K562 treated with DMSO at 1 percent for 4 hours (cell line): ENCODE measurements around the gene PIGH. TPM values are rescaled to one million over a fixed set of nuclear protein-coding genes. Genes with fewer than 3 reads are reported as not detected.

Experiments
- total RNA-seq: library from RNA; unstranded; fragments of 300-600 nt; gene quantifications from 2 replicates; pipeline ENCODE4 v1.2.3, GENCODE V29; 2022; ENCODE audit not compliant: insufficient read depth

The PIGH gene, protein sequence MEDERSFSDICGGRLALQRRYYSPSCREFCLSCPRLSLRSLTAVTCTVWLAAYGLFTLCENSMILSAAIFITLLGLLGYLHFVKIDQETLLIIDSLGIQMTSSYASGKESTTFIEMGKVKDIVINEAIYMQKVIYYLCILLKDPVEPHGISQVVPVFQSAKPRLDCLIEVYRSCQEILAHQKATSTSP
- total RNA-seq, result 26.7 and 44.4 TPM in 2 replicates

DNA sequence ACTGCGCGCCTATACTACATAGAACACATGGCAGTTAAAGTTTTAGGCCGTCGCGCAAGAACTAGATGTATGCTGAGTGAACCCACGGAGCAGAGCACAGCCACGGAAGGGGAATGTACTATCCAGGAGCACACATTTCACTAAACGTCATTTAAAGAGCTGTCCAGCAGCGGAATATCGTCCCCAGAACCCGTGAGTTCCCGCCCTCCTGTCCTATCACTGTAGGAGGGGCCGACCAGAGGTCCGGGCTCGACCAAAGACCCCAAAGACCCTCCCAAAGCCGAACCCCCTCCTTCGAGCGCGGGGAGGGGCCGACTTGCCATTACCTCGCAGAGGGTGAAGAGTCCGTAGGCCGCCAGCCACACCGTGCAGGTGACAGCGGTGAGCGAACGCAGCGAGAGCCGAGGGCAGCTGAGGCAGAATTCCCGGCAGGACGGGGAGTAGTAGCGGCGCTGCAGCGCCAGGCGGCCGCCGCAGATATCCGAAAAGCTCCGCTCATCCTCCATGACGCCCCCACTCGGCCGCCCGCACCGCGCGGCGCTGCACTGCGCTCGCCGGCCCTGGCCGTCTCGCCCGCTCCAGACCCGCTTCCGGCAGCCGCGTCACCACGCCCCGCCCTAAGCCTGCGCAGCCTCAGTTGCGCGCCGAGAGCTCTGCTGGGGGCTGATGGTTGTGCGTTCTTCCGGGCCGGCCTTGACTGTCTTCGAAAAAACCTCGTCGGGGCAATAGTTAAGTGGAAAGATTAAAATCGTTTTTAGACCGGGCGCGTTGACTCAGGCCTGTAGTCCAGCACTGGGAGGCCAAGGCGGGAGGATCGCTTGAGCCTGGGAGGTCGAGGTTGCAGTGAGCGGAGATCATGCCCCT lies at the start of gene PIGH:
Gene PIGH, minus strand, starts transcription at position 571 of the 864 bp plus-strand sequence. Its CDS starts 65 bp downstream, at position 506.

DNA sequence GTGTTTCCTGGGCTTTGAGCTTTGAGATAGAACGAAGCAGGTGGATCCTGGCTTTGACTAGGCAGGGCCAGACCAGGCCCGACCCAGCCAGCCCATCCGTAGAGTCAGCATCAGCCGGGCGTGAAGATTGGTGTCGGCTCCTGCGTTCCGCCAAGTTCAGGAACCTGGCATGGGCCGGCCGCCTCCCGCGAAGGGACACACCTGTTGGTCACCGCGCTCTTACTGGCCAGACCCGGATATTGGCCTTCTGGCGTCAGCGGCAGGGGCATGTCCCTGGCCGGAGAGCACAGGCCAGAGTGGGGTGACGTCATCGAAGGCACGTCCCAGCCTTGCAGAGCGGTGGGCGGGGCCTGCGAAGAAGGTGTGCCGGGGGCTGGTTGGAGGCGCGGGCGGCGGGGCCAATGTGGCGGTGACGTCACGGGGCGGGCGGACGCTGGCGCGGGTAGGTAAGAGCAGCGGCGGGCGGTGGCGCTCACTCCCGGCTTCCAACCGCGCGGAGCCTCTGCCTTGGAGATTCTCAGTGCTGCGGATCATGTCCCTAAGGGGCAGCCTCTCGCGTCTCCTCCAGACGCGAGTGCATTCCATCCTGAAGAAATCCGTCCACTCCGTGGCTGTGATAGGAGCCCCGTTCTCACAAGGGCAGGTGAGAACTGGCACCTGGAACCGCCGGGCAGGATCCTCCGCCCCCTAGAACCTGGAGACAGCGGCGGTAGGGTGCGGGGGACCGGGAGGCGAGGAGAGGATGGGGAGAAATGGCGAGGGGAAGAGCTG lies 19.6 kb upstream of the PIGH start, which contains the start of gene ARG2:
Gene ARG2, plus strand, starts transcription at position 475 of the 771 bp plus-strand sequence. Its CDS starts 58 bp downstream, at position 533.

Other genes starting within 250 kb of the PIGH start
- 37.8 and 44.4 TPM in 2 replicates for gene ATP6V1D, start 240.5 kb downstream of the PIGH start, total RNA-seq
- 59.5 and 79.1 TPM in 2 replicates for gene EIF2S1, start 239.9 kb downstream of the PIGH start, total RNA-seq
- not detected in 2 replicates for gene PLEK2, start 188.1 kb downstream of the PIGH start, total RNA-seq
- gene TMEM229B, start 111.5 kb downstream of the PIGH start, total RNA-seq, result not detected in 2 replicates
- 1.5 and 2.2 TPM in 2 replicates for gene PLEKHH1, start 67.0 kb downstream of the PIGH start, total RNA-seq
- 36.8 and 44.2 TPM in 2 replicates for gene ARG2, start 19.7 kb upstream of the PIGH start, total RNA-seq
- 48.8 and 50.9 TPM in 2 replicates for gene VTI1B, start 74.4 kb upstream of the PIGH start, total RNA-seq
- gene RDH11, start 95.5 kb upstream of the PIGH start, total RNA-seq, result 30.4 and 54.0 TPM in 2 replicates
- not detected in 2 replicates for gene RDH12, start 101.6 kb upstream of the PIGH start, total RNA-seq
- gene ZFYVE26, start 216.3 kb upstream of the PIGH start, total RNA-seq, result 5.3 and 6.4 TPM in 2 replicates
- gene RAD51B, start 219.5 kb upstream of the PIGH start, total RNA-seq, result 2.3 and 5.5 TPM in 2 replicates